ENCODE results near the gene ITGA7.

Gene ITGA7

GRCh38 chr12:55707841-55708694 lies at the start of gene ITGA7:
Gene ITGA7, minus strand, starts transcription at chr12:55707904. Its CDS starts 222 bp downstream, at chr12:55707682.
- peak; percentile 73 to 76 for DNase-seq

- DNase-seq: no peak
These were observed 47.5 kb upstream of the ITGA7 start for GRCh38 chr12:55755246-55755645.

GRCh38 chr12:55748230-55748993 lies 40.7 kb upstream of the ITGA7 start:
- DNase-seq: no peak

DNA sequence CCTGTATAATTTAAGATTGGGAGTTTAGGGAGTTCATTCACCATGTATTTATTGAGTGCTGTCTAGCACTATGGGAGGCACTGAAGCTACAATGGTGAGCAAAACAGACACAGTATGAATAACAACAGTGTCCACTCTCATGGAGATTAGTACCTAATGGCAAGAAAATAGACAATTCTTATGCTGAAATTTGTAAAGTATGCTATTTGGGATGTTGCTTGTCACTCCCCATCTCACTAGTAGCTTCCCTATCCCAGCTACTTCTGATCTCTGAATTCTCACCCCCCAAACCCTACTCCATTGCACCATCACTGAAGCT lies 39.2 kb upstream of the ITGA7 start:
- DNase-seq: no peak

DNA sequence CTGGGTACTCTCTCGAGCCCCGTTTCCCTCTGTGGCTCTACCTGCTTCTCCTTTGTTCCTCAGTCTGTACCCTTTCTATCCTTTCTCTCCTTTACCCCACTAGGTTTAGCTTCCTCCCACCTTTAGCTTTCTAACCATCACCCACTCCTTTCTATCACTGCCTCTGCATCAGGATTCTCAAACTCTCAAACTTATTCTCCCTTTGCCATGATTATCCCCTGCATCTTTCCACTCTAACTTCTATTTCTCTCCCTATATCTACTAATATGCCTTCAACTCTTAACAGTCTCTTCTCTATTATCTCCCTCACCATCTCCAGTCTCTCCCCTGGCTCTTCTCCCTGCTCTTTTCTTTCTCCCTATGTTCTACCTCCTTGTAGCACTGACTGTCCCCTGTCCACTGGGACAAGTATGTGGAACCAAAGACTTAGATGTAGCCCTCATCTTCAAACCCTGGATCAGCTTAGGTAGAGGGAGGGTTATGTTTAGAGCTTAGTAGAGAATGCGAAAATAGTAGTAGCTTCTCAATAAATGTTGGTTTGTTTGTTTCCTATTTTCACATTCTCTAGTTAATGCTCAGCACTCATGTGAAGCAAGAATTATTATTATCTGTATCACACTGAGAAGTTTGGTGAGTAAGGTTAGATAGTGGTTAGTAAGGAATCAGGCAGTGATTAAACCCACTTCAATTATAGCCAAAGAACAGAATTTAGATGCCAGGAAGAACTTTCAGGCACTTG lies 38.6 kb upstream of the ITGA7 start:
- no peak for DNase-seq

DNA sequence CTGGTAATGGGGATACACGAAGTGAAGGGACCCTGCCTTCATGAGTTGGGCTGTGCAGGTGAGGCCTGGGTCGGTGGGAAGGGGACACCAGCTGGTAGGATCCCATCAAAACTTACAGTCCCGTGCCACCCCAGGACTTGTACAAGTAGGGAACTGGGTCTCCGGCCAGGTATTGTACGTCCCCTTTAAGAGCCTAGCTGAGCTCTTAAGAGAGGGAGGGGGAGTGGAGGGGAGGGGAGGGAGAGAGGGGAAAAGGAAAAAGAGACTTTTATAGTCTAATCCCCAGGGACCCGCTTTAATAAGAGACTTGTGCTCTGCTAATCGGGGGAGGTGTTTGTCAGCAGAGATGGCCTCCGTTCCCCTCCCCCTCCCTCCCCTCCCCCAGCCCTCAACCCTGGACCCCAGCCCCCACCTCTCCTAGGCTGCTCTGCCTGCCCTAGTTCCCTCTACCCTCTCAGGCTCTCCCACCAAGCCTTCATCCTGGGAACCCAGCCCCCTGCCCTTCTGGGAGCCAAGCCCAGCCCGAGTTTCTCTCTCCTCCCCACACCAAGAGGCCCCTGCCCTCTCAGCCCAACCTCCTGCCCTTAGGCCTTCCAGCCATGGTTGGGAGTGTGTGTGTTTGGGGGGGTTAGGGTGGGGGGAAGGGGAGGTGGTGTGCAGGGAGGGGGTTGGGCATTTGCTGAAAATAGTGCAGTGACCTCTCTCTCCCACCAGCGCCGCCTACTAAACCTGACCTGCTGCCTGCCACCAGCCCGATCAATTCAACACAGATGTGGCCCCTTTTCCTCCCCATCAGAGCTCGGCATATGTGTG lies 37.9 kb upstream of the ITGA7 start:
- DNase-seq: no peak

DNA sequence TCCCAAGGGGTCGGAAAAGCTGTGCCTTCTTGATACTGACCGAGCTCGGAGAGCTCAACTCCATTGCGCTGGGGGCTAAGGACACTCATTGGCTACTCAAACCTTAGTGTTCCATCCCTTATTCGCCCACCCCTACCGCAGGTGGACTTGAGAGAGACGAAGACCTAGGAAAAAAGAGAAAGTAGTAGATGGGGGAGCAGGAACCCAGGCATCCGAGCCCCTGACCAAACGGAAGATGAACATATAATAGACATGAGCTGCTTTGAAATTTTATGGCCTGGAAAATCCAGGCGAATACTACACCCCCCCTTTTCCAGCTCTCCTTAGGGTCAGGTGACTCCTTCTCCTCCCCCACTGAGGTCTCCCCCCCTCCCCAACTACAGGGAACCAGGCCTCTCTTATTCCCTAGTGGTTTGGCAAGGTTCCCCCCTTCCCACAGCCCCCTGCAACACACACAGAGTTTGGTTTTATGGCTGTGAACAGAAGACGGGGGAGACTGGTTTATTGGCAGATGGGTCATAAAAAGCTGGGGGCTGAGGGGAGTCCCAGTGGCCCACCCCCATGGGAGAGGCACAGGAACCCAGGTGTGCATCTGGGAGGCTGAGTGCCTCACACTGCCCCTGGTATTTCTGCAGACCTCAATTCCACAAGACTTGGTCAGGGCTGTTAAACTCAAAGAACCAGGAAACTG lies 36.8 kb upstream of the ITGA7 start:
- DNase-seq: no peak

GRCh38 chr12:55743406-55744339 lies 36.0 kb upstream of the ITGA7 start:
- peak; percentile 59 to 72 for DNase-seq

- DNase-seq: peak; percentile 80 to 83
These were observed 35.2 kb upstream of the ITGA7 start, which contains the start of gene GDF11 for GRCh38 chr12:55742719-55743405. Gene GDF11, plus strand, starts transcription at chr12:55743122. Its CDS starts 195 bp downstream, at chr12:55743317.

DNA sequence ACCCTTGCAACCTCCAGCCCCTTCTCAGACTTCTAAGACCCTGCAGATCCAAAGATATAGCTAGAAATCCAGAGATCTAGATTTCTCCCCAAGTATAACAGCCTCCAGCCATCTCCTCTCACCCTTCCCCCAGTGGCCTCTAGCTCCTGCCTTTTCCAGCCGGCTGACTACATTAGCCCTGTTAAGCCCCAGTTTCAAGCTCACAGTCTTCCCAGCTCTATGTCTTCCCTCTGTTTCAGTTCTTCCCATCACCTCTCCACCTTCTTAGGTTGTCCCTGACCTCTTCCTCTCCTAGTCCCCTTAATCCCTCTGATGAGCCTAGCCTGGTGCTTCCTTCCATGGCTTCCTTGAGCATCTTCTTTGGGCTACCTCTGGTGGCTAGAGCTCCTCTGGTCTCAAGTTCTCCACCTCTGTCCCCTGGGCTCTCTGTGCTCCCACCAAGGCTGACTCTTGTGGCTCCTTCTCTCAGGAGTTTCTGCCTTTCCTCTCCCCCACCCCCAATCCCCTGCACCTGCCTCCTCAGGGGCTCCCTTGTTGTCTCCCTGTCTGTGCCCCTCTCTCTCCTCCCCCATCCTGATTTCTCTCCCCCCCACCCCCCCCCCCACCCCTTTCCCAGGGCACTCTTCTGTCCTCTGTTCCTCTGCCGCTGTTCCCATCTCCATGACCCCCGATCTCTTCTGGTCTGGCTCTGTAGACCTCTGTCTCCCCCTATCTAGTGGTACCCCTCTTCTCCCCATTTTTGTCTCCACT lies 34.4 kb upstream of the ITGA7 start:
- DNase-seq: no peak

DNA sequence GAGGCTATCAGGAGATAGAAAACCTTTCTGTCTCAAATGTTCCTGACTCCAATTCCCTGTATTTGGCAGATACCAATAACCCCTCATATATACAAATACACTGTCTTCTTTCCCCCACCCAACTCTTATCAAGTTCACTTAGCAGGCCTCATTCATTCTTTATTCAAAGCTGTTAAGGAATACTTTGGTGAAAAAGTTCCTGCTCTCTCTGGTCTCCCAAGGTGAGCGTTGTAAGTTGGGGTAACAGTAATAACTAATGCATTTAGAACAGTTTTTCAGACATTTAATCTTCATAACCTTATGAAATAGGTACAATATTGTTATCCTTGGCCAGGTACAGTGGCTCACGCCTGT lies 31.3 kb upstream of the ITGA7 start:
- DNase-seq: no peak

DNA sequence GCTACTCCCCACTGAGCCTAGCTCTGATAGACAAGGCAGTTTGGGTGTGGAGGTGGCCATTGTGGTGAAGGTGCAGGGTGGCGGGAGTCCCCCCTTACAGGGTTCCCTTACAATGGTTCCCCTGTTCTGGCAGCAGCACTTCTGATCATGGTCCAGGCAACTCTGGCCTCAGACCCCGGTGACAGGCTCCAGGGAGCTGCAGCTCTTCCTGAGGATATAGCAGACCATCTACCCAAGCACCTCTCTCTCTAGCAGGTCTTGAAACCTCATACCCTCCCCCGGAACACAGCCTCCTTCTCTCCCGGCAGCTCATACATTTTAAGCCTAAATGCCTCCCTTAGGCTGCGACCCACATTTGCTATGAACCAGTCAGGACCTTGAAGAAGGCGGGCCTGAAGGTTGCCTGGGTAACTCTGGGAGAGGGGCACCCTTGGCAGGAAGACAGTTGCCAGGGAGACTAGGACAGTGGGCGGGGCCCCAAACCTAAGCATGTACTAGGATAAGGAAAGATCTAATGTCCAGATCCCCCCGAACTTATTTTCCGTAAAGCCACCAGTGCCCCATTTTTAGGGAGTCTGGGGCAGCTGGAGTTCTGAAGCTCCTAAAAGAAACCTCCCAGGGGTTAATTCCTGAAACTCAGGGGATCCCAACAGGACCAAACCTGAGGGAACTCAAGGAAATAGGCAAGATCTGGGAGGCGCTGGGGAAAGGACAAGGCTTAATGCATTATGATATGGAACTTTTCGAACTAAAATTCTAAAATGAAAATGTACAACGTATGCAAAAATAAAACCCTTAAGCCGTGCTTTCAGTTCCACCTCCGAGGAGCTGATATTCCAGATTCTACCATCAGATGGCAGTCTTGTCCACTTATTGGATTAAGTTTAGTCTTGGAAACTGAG lies 30.7 kb upstream of the ITGA7 start:
- peak; percentile 84 to 85 for DNase-seq

DNA sequence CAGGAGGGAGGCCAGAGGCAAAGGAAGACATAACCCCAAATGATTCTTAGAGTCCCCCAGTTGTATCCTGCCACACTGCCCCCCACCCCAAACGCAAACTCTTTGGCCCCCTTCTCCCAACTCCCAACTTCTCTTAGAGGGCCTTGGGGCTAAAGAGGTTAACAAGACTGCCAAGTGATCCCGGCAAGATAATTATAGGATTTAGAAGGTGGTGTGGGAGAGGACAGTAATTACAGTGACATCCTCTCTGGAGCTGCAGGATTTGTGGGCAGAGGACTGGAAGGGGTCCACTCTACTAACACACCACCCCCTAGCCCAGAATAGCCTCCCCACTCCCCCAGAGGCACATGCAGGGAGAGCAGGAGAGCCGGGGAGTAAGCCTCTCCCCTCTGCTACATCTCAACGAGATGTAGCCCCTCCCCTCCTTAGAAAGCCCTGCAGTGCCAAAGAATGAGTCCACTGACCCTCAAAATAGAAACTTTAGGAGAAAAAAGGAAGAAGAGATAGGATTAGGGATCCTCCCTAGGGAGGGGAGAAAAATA lies 29.9 kb upstream of the ITGA7 start:
- DNase-seq: no peak

DNA sequence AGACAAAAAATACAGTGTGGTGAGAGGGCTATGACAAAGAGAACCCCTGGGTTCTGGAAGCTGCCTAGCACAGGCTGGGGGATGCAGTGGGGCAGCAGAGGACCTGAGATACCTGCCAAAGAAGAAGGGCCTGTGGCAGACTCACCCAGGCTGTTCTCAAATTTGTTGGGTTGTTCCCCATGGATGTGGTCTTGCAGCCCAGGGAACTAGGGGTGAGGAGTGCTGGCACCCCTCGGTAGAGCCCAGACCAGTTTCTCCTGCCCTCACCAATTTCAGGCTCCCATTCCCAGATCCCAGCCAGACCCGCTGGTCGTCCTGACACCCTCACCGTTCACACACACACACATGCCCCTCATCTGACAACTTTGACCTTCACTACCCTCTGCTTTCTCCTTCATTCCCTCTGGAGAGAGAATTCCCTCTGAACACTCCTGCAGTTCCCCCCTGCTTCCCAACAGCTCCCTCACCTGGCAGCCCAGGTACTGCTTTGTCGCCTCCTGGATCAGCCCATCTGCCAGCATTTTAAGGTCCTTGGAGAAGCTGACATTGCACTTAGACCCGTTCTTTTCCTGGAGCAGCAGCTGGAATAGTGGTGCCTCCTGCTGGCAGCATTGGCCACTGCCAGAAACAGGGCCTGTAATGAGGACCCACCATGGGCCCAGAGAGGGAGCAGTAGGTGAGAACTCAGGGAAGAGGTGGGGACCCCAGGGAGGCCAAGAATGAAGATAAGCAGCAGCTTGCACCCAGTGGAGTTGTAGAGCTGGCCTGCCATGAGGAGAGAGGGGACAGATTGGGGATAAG lies 29.3 kb upstream of the ITGA7 start:
- peak; percentile 81 to 83 for DNase-seq

DNA sequence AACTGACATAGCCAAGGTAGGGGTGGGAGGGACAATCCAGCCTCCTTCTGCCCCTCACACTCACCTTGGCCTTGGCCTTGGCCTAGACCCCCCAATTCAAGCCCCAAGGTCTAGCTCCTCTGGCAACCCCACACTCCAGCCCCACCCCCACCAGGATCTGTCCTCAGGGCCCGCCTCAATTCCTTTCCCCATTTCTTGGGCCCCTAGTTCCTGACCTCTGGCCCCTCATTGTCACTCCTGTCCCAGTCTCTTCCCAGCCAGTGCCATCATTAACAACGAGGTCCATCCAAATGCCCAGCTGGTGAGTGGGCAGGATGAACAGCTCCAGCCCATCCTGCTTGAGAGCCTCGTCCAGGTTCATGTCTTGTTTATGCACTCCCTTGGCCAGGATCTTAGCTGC lies 28.4 kb upstream of the ITGA7 start:
- no peak for DNase-seq

DNA sequence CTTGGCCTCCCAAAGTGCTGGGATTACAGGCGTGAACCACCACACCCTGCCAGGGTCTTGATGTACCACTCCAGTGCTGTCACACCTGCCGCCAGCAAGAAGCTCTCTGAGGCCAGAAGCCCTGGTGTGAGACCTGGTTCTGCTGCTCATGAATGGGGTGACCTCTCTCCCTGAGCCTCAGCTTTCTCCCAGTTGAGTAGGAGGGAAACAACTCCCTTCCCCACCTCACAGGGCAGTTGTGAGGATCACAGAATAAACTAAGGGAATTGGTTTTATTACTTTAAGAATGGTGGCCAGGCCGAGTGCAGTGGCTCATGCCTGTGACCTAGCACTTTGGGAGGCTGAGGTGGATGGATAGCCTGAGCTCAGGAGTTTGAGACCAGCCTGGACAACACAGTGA lies 26.9 kb upstream of the ITGA7 start:
- DNase-seq: no peak

DNA sequence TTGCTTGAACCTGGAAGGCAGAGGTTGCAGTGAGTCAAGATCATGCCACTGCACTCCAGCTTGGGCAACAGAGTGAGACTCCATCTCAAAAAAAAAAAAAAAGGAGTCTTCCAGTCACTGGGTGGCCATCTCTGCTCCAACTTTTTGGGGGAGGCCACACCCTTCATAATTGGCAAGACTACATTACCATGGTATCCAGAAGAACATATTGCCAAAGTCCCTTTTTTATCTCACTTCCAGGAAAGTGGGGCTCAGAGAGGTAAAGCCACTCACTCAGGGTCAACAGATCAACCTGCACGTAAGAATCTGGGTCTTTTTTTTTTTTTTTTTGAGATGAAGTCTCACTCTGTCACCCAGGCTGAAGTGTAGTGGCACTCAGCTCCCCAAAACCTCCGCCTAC lies 26.2 kb upstream of the ITGA7 start:
- no peak for DNase-seq
